Measurements from ENCODE around the gene ALG12. TPM values are rescaled to one million over a fixed set of nuclear protein-coding genes. Genes with fewer than 3 reads are reported as not detected.
A peak's percentile ranks its signal among the peaks of the same experiment; 100 is the strongest.

Gene ALG12
- total and polyA plus RNA-seq, 2 of the 13 experiments (the other 11 are each of a cell fraction or from before 2014, with no cell fraction given) = 7.8 to 15.8 TPM

DNA sequence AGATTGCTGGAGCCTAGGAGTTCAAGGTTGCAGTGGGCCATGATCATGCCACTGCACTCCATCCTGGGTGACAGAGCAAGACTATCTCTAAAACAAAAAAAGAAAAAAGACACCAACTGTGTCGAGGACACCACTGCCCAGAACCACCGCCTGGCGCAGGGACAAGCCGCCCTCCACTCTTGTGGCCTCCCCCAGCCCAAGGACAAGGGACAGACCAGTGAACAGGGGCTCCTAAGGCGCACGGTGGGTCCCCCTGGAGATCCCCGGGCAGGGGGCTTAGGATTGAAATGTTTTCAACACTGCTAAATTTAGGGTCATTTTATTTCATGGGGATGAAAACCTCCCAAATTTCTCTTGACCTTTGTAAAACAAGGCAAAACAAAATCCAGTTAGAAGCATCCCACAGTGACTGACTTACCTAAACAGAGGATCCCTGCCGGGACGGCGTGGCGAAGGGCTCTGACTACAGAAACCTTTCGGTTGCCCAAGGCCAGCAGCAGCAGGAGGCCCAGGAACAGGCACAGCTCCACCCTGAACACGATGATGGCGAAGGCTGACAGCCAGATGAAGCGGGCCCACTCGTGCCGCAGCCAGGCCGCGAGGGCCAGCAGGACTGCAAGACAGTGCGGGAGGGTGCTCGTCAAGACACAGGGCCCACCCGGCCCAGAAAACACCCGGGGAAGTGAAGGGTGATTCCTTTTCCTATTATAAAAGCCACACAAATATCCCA, 8.6 kb downstream of the ALG12 start:
- ATAC-seq (no peak), FAIRE-seq (no peak), DNase-seq (ENCODE audit: low spot score) (no peak)
- Histone ChIP-seq H3K27me3 (ENCODE audit: control insufficient read depth in 1 of 2, insufficient read depth in 2 of 2, low read length in 2 of 2) (no peaks in the 10 kb centered on the region), H3K4me3 (replicated peaks in 1 of 3; ENCODE audit: insufficient read depth in 1 of 3, low read depth in 2 of 3, low read length in 3 of 3) (no peak overlapping the region), H2AFZ (ENCODE audit: low read length) (no peak overlapping the region), H3K4me2 (ENCODE audit: low read depth, low read length) (no peak overlapping the region), H3K36me3 (replicated peaks in 1 of 2; ENCODE audit: control insufficient read depth in 1 of 2, insufficient read depth in 2 of 2, low read length in 2 of 2) (peaks cover 9 to 32% of the 10 kb centered on the region in 2 experiments; a peak in 4 of 5 replicates), H3K27ac (ENCODE audit: extremely low read length, insufficient read depth, low read length) (no peak overlapping the region), H3K9ac (ENCODE audit: insufficient read depth, low read depth, low read length) (no peak overlapping the region), H3K79me2 (ENCODE audit: insufficient read depth, low read length) (no peaks in the 10 kb centered on the region), H4K20me1 (ENCODE audit: insufficient read depth, low read length) (no peaks in the 10 kb centered on the region), H3K4me1 (ENCODE audit: insufficient read depth, low read length) (peaks cover 12% of the 10 kb centered on the region), H3K9me3 (ENCODE audit: low read length) (no peaks in the 10 kb centered on the region)
- 97% methylated on average over 18 of the region's 23 CpGs for WGBS (ENCODE audit: low lambda C conversion rate)
- in situ Hi-C loops (cut with HindIII; ENCODE audit: extremely low pct_ligation_motif_present, low pct_unique_long_range_greater_than_20kb) = no loop called here
- BruUV-seq (replicated peaks) = no TSS peak
- ChIA-PET CTCF (ENCODE audit: low intra/inter-chr PET ratio, low total read pairs) (no interaction called here), POLR2A (no interaction called here)
- intact Hi-C loops (cut with micrococcal nuclease; ENCODE audit: unreplicated experiment) = no loop called here
- TF ChIP-seq CCDC6 (CRISPR knock-in tag; IDR thresholded peaks at IDR 0.05) (no peak), AGO2 (optimal IDR thresholded peaks at IDR 0.05; ENCODE audit: low read depth, low read length) (peak; percentile 40)

DNA sequence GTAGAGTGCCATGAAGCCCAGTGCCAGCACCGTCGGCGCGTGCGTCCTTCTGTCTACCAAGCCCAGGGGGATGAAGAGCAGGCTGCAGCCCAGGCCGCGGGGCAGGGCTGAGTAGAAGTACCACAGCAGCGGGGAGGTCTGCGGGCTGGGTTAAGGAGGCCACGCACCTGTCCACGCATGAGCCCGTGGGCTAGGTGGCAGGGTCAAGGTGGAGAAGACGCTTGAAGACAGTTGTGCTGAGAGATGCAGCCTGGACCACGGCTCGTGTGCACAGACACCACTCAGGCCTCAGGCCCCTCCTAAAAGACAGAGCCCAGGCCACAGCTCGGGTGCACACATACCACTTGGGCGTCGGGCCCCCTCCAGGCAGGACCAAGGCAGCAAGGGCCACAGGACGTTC, 10.4 kb downstream of the ALG12 start:
- in situ Hi-C loops (cut with HindIII; ENCODE audit: extremely low pct_ligation_motif_present, low pct_unique_long_range_greater_than_20kb) (no loop called here), intact Hi-C loops (cut with micrococcal nuclease; ENCODE audit: unreplicated experiment) (no loop called here)
- CTCF ChIA-PET (ENCODE audit: low intra/inter-chr PET ratio, low total read pairs) = no interaction called here
- DNase-seq (ENCODE audit: low spot score) (no peak), FAIRE-seq (no peak), ATAC-seq (no peak)
- Histone ChIP-seq H3K79me2 (ENCODE audit: insufficient read depth, low read length) (no peaks in the 10 kb centered on the region), H3K4me1 (ENCODE audit: insufficient read depth, low read length) (peaks cover 12% of the 10 kb centered on the region), H2AFZ (ENCODE audit: low read length) (no peak overlapping the region), H3K27me3 (ENCODE audit: control insufficient read depth in 1 of 2, insufficient read depth in 2 of 2, low read length in 2 of 2) (no peaks in the 10 kb centered on the region), H3K9ac (ENCODE audit: insufficient read depth, low read depth, low read length) (no peak overlapping the region), H4K20me1 (ENCODE audit: insufficient read depth, low read length) (no peaks in the 10 kb centered on the region), H3K9me3 (ENCODE audit: low read length) (no peaks in the 10 kb centered on the region), H3K36me3 (replicated peaks in 1 of 2; ENCODE audit: control insufficient read depth in 1 of 2, insufficient read depth in 2 of 2, low read length in 2 of 2) (peaks cover 7 to 36% of the 10 kb centered on the region in 2 experiments; a peak in 4 of 5 replicates), H3K4me3 (replicated peaks in 1 of 3; ENCODE audit: insufficient read depth in 1 of 3, low read depth in 2 of 3, low read length in 3 of 3) (no peak overlapping the region), H3K27ac (ENCODE audit: extremely low read length, insufficient read depth, low read length) (no peak overlapping the region), H3K4me2 (ENCODE audit: low read depth, low read length) (no peak overlapping the region)
- no TSS peak for BruUV-seq (replicated peaks)
- WGBS (ENCODE audit: low lambda C conversion rate) = 98% methylated on average over 14 of the region's 19 CpGs
- POLR2A ChIA-PET = no interaction called here
- no peak for TF ChIP-seq ZNF720 (CRISPR knock-in tag; IDR thresholded peaks at IDR 0.05)
- no peak for TF ChIP-seq GABPA (IDR thresholded peaks at IDR 0.05; ENCODE audit: low read depth, low read length)
- TF ChIP-seq GABPA (CRISPR knock-in tag; IDR thresholded peaks at IDR 0.05; ENCODE audit: low read depth) = no peak
- TF ChIP-seq, protein P1, sequence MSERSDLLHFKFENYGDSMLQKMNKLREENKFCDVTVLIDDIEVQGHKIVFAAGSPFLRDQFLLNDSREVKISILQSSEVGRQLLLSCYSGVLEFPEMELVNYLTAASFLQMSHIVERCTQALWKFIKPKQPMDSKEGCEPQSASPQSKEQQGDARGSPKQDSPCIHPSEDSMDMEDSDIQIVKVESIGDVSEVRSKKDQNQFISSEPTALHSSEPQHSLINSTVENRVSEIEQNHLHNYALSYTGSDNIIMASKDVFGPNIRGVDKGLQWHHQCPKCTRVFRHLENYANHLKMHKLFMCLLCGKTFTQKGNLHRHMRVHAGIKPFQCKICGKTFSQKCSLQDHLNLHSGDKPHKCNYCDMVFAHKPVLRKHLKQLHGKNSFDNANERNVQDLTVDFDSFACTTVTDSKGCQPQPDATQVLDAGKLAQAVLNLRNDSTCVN (CRISPR knock-in tag; IDR thresholded peaks at IDR 0.05; ENCODE audit: borderline replicate concordance) = no peak
- TF ChIP-seq, protein P2, sequence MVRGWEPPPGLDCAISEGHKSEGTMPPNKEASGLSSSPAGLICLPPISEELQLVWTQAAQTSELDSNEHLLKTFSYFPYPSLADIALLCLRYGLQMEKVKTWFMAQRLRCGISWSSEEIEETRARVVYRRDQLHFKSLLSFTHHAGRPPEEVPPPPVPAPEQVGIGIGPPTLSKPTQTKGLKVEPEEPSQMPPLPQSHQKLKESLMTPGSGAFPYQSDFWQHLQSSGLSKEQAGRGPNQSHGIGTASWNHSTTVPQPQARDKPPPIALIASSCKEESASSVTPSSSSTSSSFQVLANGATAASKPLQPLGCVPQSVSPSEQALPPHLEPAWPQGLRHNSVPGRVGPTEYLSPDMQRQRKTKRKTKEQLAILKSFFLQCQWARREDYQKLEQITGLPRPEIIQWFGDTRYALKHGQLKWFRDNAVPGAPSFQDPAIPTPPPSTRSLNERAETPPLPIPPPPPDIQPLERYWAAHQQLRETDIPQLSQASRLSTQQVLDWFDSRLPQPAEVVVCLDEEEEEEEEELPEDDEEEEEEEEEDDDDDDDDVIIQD (CRISPR knock-in tag; IDR thresholded peaks at IDR 0.05; ENCODE audit: low read depth) = no peak
- no peak for TF ChIP-seq GABPB1 (CRISPR knock-in tag; IDR thresholded peaks at IDR 0.05)
- TF ChIP-seq FIP1L1 (IDR thresholded peaks at IDR 0.05; ENCODE audit: borderline replicate concordance, insufficient read depth, low read depth, low read length) = no peak
- TF ChIP-seq, protein P3, sequence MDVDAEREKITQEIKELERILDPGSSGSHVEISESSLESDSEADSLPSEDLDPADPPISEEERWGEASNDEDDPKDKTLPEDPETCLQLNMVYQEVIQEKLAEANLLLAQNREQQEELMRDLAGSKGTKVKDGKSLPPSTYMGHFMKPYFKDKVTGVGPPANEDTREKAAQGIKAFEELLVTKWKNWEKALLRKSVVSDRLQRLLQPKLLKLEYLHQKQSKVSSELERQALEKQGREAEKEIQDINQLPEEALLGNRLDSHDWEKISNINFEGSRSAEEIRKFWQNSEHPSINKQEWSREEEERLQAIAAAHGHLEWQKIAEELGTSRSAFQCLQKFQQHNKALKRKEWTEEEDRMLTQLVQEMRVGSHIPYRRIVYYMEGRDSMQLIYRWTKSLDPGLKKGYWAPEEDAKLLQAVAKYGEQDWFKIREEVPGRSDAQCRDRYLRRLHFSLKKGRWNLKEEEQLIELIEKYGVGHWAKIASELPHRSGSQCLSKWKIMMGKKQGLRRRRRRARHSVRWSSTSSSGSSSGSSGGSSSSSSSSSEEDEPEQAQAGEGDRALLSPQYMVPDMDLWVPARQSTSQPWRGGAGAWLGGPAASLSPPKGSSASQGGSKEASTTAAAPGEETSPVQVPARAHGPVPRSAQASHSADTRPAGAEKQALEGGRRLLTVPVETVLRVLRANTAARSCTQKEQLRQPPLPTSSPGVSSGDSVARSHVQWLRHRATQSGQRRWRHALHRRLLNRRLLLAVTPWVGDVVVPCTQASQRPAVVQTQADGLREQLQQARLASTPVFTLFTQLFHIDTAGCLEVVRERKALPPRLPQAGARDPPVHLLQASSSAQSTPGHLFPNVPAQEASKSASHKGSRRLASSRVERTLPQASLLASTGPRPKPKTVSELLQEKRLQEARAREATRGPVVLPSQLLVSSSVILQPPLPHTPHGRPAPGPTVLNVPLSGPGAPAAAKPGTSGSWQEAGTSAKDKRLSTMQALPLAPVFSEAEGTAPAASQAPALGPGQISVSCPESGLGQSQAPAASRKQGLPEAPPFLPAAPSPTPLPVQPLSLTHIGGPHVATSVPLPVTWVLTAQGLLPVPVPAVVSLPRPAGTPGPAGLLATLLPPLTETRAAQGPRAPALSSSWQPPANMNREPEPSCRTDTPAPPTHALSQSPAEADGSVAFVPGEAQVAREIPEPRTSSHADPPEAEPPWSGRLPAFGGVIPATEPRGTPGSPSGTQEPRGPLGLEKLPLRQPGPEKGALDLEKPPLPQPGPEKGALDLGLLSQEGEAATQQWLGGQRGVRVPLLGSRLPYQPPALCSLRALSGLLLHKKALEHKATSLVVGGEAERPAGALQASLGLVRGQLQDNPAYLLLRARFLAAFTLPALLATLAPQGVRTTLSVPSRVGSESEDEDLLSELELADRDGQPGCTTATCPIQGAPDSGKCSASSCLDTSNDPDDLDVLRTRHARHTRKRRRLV (CRISPR knock-in tag; IDR thresholded peaks at IDR 0.05) = no peak
